ENCODE data around the gene HOXD12.
A peak's percentile ranks its signal among the peaks of the same experiment; 100 is the strongest.

HOXD12 gene

GRCh38 chr2:176121190-176122051 is 21.8 kb downstream of the HOXD12 start:
- DNase-seq, result no peak

GRCh38 chr2:176122052-176122682 is 22.6 kb downstream of the HOXD12 start:
- DNase-seq, result no peak

GRCh38 chr2:176122683-176123410 is 23.3 kb downstream of the HOXD12 start, which contains the start of gene HOXD9:
Gene HOXD9, plus strand, starts transcription at chr2:176122719. Its CDS starts 50 bp downstream, at chr2:176122769.
- DNase-seq, result no peak

GRCh38 chr2:176123411-176124109 is 24.0 kb downstream of the HOXD12 start:
- no peak for DNase-seq

GRCh38 chr2:176124110-176124946 is 24.7 kb downstream of the HOXD12 start:
- no peak for DNase-seq

GRCh38 chr2:176124947-176125771 is 25.6 kb downstream of the HOXD12 start:
- no peak for DNase-seq

- no peak for DNase-seq
These were observed 26.1 kb downstream of the HOXD12 start for GRCh38 chr2:176125772-176126054.

GRCh38 chr2:176126929-176127773 is 27.6 kb downstream of the HOXD12 start:
- DNase-seq, result peak; percentile 75

- no peak for DNase-seq
These were observed 28.1 kb downstream of the HOXD12 start for GRCh38 chr2:176127774-176128072.

GRCh38 chr2:176128172-176128981 is 28.8 kb downstream of the HOXD12 start:
- DNase-seq, result no peak

- no peak for DNase-seq
These were observed 29.6 kb downstream of the HOXD12 start, which contains the start of gene HOXD8 for GRCh38 chr2:176128982-176129796. Gene HOXD8, plus strand, starts transcription at chr2:176129705. Its CDS starts 662 bp downstream, at chr2:176130367.

GRCh38 chr2:176129813-176130146 is 30.2 kb downstream of the HOXD12 start:
- no peak for DNase-seq

- no peak for DNase-seq
These were observed 30.8 kb downstream of the HOXD12 start for GRCh38 chr2:176130147-176130956.

GRCh38 chr2:176130957-176131847 is 31.6 kb downstream of the HOXD12 start:
- DNase-seq, result no peak

- no peak for DNase-seq
These were observed 32.2 kb downstream of the HOXD12 start for GRCh38 chr2:176131848-176132158.
